ENCODE measurements around the gene SLC2A1. TPM values are rescaled to one million over a fixed set of nuclear protein-coding genes. Genes with fewer than 3 reads are reported as not detected.

SLC2A1 gene
- total and polyA plus RNA-seq, 9 of the 15 experiments (the other 6 are each of a cell fraction or from before 2014, with no cell fraction given): 12.6 to 153 (median 48.0) TPM

DNA sequence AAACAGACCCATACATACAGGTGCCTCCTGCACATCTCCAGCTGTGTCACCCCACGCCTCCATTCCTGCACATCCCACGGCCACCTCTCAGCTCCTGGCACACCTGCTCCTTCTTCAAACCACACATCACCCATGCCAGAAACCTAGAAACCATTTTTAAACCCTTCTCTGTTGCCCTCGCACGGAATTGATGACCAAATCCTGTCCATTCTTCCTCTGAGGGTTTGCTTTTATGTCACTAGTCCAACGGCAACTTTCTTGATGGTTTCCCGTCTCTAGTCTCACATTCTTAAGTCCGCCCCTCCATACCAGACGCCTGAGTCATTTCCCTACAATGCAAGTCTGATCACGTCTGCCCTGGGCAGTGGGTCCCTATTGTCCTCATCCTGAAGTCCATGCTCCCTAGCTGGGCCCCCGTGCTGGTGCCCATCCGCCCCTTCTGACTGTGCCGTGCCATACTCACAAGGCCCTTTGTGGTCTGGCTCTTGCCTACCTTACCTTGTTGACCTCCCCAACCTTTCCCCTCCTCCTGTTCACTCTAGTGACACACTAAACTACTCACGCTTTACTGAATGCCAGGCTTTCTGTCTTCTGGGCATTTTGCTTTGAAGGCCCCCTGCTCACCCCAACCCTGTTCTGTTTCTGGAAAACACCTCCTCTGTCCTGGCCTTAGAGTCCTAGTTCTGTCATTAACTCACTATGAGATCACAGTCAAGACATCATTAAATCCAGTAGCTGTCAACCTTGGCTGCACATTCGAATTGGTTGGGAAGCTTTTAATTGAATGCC is 17.6 kb downstream of the SLC2A1 start (continued):
- TF ChIP-seq, protein P1, sequence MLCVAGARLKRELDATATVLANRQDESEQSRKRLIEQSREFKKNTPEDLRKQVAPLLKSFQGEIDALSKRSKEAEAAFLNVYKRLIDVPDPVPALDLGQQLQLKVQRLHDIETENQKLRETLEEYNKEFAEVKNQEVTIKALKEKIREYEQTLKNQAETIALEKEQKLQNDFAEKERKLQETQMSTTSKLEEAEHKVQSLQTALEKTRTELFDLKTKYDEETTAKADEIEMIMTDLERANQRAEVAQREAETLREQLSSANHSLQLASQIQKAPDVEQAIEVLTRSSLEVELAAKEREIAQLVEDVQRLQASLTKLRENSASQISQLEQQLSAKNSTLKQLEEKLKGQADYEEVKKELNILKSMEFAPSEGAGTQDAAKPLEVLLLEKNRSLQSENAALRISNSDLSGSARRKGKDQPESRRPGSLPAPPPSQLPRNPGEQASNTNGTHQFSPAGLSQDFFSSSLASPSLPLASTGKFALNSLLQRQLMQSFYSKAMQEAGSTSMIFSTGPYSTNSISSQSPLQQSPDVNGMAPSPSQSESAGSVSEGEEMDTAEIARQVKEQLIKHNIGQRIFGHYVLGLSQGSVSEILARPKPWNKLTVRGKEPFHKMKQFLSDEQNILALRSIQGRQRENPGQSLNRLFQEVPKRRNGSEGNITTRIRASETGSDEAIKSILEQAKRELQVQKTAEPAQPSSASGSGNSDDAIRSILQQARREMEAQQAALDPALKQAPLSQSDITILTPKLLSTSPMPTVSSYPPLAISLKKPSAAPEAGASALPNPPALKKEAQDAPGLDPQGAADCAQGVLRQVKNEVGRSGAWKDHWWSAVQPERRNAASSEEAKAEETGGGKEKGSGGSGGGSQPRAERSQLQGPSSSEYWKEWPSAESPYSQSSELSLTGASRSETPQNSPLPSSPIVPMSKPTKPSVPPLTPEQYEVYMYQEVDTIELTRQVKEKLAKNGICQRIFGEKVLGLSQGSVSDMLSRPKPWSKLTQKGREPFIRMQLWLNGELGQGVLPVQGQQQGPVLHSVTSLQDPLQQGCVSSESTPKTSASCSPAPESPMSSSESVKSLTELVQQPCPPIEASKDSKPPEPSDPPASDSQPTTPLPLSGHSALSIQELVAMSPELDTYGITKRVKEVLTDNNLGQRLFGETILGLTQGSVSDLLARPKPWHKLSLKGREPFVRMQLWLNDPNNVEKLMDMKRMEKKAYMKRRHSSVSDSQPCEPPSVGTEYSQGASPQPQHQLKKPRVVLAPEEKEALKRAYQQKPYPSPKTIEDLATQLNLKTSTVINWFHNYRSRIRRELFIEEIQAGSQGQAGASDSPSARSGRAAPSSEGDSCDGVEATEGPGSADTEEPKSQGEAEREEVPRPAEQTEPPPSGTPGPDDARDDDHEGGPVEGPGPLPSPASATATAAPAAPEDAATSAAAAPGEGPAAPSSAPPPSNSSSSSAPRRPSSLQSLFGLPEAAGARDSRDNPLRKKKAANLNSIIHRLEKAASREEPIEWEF (CRISPR knock-in tag; IDR thresholded peaks at IDR 0.05): no peak
- TF ChIP-seq, protein P2, sequence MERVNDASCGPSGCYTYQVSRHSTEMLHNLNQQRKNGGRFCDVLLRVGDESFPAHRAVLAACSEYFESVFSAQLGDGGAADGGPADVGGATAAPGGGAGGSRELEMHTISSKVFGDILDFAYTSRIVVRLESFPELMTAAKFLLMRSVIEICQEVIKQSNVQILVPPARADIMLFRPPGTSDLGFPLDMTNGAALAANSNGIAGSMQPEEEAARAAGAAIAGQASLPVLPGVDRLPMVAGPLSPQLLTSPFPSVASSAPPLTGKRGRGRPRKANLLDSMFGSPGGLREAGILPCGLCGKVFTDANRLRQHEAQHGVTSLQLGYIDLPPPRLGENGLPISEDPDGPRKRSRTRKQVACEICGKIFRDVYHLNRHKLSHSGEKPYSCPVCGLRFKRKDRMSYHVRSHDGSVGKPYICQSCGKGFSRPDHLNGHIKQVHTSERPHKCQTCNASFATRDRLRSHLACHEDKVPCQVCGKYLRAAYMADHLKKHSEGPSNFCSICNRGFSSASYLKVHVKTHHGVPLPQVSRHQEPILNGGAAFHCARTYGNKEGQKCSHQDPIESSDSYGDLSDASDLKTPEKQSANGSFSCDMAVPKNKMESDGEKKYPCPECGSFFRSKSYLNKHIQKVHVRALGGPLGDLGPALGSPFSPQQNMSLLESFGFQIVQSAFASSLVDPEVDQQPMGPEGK (CRISPR knock-in tag; IDR thresholded peaks at IDR 0.05; ENCODE audit: borderline replicate concordance): no peak
- TF ChIP-seq, protein P3, sequence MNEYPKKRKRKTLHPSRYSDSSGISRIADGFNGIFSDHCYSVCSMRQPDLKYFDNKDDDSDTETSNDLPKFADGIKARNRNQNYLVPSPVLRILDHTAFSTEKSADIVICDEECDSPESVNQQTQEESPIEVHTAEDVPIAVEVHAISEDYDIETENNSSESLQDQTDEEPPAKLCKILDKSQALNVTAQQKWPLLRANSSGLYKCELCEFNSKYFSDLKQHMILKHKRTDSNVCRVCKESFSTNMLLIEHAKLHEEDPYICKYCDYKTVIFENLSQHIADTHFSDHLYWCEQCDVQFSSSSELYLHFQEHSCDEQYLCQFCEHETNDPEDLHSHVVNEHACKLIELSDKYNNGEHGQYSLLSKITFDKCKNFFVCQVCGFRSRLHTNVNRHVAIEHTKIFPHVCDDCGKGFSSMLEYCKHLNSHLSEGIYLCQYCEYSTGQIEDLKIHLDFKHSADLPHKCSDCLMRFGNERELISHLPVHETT (CRISPR knock-in tag; conservative IDR thresholded peaks at IDR 0.05 in 1 of 2, IDR thresholded peaks at IDR 0.05 in 1 of 2): no peak
- TF ChIP-seq, protein P4, sequence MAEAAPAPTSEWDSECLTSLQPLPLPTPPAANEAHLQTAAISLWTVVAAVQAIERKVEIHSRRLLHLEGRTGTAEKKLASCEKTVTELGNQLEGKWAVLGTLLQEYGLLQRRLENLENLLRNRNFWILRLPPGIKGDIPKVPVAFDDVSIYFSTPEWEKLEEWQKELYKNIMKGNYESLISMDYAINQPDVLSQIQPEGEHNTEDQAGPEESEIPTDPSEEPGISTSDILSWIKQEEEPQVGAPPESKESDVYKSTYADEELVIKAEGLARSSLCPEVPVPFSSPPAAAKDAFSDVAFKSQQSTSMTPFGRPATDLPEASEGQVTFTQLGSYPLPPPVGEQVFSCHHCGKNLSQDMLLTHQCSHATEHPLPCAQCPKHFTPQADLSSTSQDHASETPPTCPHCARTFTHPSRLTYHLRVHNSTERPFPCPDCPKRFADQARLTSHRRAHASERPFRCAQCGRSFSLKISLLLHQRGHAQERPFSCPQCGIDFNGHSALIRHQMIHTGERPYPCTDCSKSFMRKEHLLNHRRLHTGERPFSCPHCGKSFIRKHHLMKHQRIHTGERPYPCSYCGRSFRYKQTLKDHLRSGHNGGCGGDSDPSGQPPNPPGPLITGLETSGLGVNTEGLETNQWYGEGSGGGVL (CRISPR knock-in tag; IDR thresholded peaks at IDR 0.05): no peak
